GM19455 (cell line): ENCODE measurements around the gene EGLN3.

Source experiments
- ATAC-seq: cut with Tn5 transposase; IDR thresholded peaks from one replicate; pipeline ENCODE4 v1.9.1; 2021; ENCODE audit not compliant: unreplicated experiment

Gene EGLN3

DNA sequence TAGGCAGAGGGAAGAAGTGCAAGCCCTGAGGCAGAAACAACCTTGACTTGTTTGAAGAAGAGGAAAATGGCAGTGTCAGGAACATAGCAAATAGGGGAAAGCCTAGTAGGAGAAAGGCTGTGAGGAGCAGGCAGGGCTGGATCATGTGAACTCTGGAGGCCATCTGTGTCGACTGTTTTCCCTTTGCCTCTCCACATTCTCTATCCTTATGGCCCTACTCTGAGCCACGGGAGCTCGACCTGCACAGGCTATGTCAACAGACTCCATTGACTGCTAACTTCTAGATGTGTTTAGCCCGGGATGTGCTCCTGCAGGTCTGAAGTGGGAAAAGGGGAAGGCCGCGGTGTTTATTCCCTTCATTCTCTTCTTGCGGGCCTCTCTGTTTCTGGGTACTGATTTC, 35.2 kb downstream of the EGLN3 start:
- no peak for ATAC-seq

DNA sequence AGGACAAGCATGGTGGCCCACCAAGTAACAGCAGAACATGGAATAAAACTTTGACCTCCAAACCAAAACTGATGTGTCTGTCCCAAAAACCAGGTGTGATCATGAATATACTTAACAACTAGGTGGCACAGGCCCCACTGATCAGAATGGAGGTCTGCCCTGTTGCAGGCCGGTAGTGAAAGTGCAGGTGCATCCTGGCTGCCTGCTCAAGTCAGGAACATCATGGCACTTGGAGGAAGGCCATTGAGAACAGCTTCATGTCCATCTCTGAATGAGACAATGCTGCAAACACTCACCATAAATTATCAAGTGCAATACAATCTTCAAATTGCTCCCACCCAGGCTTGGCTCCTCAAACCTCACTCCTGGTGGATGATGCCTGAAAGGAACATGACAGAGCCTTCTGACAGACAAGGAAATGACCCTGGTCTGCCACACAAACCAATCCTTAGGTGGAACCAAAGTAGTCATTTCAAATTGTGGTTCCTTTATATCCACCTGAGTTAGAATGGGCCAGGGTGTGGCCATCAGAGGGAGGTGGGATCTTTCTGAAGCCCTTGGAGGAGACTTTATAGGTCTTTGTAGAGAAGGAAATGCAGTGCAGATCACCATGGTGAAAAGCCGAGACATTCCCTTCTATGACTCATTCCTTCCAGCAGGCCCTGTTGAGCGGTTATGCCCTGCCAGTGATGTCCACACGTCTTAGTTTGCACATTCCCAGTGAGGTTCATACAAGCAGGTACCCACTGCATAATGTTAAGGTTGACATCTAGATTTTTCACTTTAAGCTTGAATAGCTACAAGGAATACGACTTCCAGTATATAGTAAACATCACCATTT, 36.0 kb downstream of the EGLN3 start:
- ATAC-seq = no peak

DNA sequence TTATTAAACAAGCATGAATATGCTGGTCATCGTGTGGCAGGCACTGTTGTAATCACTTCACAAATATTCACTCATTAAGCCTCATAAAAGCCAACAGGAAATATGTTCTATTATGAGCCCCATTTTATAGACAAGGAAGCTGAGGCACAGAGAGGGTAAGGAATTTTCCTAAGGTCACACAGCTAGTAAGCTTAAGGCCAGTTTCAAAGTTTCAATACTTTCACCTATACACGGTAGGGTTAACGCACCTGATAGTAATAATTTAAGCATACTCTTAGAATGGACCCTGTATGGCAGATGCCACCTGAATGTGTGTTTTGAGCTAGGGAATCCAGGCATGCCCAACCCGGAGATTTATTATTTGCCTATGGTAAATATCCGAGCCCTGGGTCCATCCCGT, 39.8 kb downstream of the EGLN3 start:
- no peak for ATAC-seq

DNA sequence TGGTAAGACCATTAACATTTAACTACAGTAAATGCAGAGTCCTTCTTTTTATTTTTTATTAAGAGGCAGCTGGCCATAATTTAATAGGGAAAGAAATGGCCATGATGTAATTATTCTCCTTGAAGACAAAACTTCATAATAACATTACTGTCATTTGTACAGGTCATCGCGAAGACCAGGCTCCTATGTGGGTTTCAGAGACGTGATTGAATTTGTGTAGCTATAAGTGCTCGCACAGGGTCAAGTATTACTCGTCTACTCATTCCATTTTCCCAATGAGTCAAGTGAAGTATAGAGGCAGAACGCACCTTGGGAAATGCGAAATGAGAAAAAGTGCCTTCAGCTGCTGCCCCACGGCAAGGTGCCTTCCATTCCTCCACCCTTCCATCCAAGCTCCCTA, 40.4 kb downstream of the EGLN3 start:
- ATAC-seq = no peak

DNA sequence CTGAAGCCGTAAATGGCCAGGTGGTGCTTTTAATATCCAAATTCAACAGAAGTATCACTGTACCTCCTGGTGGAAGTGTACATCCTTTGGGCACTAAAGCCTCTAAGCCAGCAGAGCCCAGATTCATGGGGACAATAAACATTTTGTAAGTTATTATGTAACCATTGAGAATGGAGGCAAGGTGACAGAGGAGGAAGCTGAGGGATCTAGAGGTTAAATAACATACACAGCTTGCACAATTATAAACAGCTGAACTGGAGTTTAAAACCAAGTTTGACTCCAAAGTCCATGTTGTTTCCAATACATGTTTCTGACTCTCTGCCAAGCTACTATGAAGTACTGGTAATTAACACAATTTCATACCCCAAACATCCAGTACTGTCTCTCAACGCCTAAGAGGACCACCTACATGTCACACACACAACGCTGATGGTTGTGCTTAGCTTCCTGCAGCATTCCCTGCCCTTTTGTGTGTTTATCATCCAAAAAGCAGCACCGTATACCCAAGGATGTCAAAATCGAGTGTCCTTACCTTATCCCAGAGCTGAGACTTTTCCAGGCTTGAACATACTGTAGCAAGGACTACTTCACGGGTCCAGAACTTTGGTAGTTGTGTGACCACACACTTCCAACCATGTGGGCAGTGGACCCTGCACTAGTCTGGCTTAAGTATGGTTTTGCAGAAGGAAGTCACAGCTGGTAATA, 41.3 kb downstream of the EGLN3 start:
- no peak for ATAC-seq

DNA sequence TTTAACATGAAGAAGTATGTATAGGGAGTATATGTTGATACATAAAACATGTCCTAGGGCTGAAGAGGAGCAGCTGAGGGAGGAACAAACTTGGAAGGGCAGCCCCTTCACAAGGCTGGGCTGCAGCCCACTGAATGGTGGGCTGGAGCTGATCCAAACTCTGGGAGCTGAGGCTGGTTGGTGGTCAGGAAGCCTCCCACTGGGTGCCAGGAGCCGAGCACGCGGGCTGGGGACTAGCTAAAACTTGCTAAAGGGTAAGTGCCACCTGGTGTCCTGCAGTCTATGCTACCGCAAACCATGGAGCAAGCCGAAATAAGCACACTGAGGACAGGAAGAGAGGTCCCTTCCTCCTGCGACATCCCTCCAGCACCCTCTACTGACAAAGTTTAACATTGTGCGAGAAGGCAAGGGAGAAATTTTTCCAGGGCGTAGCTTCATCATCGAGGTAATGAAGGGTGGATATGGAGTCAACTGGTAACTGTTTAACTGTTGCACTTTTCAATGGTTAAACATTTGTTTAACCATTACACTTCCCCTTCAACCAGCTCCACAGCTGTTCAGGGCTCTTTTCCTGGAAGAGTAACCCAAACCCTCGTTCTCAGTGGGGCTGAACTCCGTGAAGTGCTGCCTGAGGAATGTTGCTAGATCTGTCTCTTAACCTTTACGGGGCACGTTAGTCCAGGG, 42.2 kb downstream of the EGLN3 start:
- ATAC-seq = no peak

DNA sequence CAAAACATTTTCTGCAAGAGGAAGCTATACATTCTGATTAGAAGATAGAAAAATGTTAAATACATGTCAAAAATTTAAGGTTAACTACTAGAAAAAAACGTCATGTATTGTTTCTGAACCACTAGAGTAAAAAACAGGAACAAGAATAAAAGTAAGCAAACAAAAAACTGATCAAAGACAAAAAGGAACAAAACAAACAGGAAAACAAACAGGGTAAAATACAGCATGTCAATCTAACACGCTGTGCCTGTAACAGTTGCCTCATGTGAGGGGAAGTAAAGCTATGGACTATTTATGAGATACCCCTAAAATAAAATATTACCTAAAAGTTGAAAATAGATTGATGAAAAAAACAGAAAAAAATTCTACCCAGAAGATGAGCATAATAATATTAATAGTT, 43.9 kb downstream of the EGLN3 start:
- no peak for ATAC-seq

DNA sequence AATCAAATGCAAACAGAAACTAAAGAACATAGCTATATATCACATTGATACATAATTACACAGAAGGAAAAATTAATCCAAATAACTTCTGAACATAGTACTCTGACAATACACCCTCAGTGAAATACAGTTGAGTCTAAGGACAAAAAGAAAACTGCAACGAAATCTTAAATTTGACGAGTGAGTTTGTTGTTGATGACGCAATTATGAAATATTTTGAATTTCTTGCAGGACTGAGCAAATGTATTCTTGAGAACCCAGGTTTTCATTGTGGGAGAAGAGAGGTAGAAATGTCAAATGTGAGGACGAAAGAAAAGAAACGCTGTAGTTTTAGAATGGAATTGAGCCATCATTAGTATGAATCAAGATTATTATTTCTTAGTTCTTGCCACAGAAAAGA, 46.3 kb downstream of the EGLN3 start:
- no peak for ATAC-seq

DNA sequence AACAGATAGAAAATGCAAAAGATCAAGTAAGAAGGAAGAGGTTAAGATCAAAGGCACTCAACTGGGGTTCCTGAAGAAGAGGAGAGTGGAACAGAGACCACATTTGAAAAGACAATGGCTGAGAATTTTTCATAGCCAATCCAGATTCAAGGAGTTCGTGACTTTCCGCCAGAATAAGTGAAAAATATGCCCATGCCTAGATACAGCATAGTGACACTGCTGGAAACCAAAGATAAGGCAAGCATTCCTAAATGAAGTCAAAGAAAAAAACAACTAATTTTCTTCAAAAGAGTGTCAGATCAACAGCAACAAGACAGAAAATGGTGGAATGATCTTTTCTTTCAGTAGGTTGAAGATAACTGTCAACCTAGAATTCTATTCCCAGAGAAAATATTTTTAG, 47.5 kb downstream of the EGLN3 start:
- ATAC-seq = no peak

DNA sequence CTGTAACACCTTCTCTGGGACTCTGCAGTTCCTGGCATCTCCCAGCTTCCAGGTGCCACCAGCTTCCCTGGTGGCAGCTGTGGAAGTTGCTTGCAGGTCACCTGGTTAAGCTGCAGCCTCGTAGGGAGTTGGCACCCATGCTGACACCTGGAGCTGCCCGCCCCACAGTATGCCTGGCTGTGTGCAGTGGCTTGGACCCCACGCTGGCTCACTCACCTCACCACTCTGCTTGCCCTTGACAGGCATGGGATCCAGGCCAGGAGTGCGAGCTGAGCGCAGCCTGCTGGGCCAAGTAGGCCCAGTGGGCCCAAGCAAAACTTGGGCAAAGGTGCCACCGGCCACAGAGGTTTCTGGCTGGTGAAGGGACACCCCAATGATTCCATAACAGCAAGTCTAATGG, 48.5 kb downstream of the EGLN3 start:
- ATAC-seq = no peak

DNA sequence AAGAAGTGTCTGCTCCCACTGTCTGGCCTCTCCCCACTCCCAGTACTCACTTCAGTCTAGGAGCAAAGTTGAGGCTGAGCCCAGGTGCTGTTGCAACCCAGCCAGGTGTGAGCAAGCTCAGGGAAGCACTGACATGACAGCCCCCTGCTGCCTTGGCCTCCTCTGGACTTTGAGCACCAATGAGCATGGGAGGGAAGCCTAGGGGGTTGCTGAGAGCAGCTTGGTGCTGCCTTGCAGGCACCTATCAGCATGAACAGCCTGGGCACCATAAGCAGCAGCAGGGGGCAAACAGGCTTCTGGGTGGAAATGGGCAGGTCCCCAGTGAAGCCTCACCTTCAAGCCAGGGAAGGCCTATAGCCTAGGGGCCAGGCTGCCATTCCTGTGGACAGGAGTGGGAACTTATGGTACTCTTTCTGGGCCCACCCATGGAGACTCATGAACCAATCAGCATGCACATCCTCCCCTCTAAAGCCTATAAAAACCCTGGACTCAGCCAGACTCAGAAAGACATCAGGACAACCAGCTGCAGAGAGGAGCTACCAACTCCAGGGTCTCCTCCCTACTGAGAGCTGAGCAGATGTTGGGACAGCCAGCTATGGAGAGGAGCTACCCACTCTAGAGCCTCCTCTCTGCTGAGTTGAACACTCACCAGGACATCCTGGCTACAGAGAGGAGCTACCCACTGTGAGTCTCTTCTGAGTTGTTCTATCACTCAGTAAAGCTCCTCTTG, 49.3 kb downstream of the EGLN3 start:
- no peak for ATAC-seq

DNA sequence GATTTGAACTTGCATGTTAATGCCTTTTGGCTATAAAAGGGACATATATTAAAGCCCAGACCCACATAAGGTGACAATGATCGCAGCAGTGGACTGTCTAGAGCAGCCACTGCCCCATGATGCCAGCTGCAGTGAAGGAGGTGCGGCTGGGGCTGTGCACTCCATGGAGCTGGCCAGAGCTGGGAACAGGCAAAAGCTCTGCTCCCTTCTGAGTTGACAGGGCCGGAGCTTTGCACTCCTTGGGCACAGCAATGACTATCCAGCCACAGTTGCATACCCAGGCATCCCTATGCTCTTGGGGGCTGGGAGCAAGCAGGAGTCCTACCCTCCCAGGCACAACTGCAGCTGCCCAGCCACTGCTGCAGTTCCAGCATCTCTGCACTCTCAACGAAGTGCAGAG, 50.2 kb downstream of the EGLN3 start:
- no peak for ATAC-seq

DNA sequence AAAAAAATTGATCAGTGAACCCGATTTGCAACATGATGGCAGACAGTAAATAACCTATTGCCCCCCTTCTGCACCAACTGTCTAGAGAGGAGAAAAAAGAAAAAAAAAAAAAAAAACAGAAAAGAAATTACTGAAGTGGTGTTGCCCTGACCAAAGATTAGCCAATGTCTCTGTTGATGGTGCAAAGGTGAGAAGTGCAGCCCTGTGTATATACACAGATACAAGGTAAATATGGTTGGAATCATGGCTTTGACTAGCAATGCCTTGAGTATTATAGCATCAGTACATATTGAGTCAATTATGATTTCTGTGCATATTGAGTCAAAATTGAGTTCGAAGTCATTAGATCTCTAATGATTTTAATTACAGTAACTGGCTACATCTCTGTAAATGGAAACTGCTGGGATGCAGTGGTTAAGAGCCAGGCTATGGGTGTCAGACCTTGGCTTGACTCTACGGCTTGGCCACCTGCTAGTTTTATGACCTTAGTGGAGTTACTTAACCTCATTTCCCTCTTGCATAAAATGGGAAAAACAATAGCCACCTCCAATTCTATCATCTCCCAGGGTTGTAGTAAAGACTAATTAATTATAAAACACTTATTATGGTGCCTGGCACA, 51.0 kb downstream of the EGLN3 start:
- no peak for ATAC-seq

DNA sequence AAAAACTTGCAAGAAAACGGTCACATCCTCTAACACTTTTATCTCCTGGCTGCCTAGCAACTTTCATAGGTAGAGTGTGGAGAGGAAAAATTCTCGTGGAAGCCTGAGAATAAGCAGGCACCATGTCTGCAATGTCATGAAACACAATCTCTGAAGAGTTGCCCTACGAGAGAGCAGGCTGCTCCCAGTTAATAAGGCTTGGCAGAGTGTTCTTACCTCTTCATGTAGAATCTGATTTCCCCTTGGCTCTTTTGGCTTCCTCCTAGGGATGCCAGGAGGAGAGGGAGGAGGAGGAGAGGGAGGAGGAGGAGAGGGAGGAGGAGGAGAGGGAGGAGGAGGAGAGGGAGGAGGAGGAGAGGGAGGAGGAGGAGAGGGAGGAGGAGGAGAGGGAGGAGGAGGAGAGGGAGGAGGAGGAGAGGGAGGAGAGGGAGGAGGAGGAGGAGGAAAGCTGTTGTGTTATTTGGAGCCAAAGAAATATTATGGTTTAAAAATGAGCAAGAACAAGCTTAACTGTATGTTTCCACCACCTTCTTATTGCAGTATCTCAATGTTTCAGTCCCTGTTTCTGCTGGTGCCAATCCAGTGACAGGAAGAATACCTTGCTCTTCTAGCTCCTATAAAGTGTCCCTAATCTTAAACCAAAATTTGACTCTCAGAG, 52.9 kb downstream of the EGLN3 start:
- no peak for ATAC-seq

DNA sequence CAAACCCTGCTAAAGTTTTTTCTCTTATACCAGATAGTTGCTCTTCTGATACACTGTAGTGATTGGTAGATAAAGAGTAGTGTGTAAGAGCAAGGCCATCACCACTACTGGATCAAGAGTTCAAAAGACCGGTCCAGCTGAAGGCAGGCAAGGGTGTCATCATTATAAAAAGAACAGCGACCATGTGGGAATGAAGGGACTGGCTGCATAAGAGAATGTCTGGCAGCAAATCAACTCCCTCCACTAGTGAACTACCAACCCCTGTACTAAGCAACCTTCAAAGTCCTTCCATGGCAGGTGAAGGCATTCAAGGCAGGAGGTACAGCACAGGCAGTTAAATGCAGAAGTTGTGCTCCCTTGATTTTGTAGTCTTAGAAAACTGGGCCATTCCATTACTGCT, 53.5 kb downstream of the EGLN3 start:
- no peak for ATAC-seq

DNA sequence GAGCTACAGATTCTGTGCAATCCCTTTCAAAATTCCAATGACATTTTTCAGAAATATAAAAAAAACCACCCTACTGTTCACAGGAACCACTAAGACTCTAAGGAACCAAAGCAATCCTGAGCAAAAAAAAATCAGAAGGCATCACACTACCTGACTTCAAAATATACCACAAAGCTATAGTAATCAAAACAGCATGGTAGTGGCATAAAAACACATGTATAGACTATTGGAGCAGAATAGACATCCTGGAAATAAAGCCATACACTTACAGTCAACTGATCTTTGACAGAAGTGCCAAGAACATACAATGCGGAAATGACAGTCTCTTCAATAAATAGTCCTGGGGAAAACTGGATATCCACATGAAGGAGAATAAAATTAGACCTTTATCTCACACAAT, 56.5 kb downstream of the EGLN3 start:
- ATAC-seq = no peak

DNA sequence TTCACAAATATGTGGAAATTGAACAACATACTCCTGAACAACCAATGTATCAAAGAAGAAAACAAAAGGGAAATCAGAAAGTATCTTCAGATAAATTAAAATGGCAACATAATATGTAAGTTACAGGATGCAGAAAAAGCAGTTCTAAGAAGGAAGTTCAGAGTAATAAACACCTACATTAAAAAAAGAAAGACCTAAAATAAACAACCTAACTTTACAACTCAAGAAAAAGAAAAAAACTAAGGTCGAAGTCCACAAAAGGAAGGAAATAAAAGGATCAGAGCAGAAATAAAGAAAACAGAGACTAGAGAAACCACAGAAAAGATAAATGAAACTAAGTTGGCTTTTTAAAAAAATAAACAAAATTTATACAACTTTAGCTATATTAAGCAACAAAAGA, 59.2 kb downstream of the EGLN3 start:
- ATAC-seq = no peak

DNA sequence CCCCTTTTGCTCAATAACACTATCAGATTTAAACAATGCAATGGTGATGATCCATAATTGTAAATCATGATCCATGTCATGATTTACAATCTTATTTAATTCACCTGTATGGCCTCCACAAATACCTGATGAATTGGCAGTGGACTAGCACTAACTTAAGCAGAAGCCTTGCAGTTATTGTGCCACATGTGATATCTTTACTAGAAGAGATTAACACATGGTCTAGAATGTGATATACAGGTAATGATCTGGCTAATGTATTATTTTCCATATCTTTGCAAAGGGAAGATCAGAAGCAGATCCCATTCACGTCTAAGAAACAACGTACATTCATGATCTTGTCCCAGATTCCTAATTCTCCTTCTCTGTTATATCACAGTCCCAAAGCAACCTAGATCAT, 66.0 kb downstream of the EGLN3 start:
- no peak for ATAC-seq

DNA sequence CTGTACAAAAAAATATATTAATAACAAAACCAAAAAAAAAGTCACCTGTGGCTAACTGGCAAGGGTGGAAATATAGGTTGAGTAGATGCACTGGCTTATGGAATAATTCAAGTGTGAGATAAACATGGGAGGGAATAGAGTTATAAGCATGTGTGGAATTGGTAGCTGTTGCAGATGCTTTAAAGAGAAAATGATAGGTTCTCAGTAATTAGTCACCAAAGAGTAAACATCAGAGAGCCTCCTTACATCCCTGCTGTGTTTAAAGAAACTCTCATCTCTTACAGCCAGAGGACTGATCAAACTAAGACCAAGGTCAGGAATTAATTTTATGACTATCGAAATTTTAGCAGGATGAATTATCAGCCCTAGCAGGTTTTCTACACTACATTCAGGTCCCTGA, 70.5 kb downstream of the EGLN3 start:
- ATAC-seq = no peak

DNA sequence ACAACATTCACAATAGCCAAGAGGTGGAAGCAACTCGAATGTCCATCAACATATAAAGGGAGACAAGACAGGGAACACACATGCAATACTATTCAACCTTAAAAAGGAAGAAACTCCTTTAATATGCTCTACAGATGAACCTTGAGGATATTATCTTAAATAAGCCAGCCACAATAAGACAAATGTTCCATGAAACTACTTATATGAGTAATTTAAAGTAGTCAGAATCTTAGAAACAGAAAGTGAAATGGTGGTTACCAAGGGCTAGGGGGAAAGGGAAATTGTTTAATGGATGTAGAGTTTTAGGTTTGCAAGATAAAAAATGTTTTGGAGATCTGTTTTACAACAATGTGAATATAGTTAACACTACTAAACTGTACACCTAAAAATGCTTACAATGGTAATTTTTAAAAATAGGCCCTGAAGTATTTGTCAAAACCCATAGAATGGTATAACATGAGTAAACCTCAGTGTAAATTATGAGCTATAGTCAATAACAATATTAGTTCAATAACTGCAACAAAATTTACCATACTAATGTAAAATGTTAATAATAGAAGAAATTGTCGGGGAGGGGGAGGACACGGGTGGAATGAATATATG, 71.1 kb downstream of the EGLN3 start:
- ATAC-seq = no peak
